GM12872 (cell line): Measurements from ENCODE around the gene BRAP.

Experiments used
- TF ChIP-seq, protein P1 (sequence below): IDR thresholded peaks from 3 replicates; pipeline ENCODE4 v1.5.1; 2011; ENCODE audit warnings: low read depth, mild to moderate bottlenecking, low read length, moderate library complexity; ENCODE audit not compliant: insufficient read depth

Gene BRAP

DNA sequence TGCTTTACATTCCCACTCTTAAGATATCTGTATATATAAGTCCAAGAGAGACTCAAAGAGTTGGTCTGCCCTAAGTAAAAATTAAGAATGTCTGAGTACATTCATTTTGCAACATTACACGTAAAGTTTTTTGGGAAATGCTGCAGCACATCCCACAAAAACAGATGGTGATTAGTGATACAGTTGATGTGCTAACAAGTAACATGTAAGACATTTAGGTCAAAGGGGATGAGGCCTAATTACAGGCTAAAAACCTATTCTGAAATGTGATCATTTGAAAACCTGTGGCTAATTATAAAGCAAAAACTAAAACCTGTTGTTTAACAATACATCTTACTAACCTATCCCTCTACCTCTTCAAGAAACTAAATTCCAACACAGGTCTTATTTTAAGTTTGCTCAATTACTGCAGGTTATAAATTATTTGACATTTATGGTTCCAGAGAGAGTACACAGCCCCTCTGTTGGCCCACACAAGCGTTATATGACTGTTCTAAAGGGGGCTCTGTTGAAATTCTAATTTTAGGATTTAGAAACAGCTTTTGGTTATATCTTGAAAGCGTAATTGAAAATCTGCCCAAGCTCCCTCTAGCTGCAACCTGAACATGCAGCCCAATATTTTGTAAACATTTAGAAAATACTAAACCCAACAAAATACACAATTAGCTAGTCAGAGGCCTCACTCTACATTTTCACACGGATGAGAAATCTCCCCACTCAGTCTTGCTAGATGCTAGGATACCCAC, 42.9 kb downstream of the BRAP start:
- TF ChIP-seq, protein P1, sequence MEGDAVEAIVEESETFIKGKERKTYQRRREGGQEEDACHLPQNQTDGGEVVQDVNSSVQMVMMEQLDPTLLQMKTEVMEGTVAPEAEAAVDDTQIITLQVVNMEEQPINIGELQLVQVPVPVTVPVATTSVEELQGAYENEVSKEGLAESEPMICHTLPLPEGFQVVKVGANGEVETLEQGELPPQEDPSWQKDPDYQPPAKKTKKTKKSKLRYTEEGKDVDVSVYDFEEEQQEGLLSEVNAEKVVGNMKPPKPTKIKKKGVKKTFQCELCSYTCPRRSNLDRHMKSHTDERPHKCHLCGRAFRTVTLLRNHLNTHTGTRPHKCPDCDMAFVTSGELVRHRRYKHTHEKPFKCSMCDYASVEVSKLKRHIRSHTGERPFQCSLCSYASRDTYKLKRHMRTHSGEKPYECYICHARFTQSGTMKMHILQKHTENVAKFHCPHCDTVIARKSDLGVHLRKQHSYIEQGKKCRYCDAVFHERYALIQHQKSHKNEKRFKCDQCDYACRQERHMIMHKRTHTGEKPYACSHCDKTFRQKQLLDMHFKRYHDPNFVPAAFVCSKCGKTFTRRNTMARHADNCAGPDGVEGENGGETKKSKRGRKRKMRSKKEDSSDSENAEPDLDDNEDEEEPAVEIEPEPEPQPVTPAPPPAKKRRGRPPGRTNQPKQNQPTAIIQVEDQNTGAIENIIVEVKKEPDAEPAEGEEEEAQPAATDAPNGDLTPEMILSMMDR, result no peak

DNA sequence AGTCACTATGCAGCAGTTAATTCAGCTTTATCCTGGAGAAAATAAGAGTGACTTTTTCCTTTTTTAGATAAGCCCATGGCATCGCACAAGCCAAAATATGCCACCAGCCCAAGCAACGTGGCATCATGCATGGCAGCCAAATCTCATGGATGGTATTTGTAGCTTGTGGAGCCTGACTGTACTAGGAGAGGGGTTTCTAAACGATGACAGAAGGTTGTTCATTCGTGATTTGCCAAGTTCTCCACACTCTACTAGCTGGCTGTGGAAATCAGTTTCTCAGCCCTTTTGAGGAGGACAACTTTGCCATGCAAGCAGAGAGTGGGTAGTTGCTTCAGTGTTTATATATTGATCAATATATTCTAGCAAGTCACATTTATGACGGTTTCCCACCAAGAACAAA, 45.2 kb downstream of the BRAP start:
- TF ChIP-seq, protein P1, result no peak

DNA sequence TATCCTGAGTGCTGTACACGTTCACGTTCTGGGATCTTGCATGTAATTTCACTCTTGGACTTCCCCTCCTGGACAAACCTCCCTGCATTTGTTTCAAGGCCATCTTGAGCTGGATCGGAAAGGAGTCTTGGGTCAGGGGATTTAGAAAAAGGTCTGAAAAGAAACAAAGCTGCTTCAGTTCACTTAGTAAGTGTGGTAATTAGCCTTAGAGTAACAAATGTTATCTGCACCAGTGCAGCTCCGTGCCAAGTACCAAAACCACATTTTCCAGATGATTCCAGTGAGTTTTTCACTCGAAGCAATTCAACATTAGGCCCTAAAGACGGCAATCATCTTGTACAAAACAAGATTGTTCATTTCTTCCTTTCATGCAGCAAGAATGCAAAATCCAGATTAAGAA, 47.2 kb downstream of the BRAP start:
- TF ChIP-seq, protein P1, result no peak

DNA sequence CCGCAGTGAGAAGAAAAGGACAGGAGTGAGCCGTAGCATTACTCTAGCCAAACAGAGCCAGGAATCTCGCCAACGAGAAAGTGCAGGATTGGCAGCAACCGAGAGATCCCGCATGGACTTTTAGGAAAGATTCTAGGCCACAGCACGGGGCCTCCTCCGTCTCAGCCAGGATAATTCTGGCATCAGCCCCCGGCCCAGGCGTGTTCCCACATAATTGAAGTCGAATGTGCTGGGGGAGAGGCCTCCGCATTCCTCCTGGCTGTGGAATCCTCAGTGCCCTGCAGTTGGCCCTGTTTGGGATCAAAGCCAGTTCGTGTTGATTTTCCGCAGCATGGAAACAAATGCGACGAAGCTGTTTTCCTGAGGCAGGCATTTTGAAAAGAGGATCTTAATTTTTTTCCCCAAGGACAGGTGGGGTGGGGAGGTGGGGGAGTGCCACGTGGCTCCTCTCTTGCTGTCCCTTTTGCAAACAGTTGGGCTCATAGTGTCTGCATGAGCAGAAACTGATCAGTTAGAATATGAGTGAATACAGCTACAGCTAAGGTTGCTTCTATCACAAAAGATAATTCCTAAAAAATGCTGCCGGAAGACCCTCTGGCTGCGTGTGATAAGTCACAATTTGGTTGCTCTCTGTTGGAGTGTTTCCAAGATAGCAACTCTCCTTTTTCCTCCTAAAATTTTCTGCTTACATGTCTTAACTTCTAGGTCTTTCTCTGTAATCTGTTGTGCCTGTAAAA, 49.4 kb downstream of the BRAP start:
- TF ChIP-seq, protein P1, result no peak

DNA sequence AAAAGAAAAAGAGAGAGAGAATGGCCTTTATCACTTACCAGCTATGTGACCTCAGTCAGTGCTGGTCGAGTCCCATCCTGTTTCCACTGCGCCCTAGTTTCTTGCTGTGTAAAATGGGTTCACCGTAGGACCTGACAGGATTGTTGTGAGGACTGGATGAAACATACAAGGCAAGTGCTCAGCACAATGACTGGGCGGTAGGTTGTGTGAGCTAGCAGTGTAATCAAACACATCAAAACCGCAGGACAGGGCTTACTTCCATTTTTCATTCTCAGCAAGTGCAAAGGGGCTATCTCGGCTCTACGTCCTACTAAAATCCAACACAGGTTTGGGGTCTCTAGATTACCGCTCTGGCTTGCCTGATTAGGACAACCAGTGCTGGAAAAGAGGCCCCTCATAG, 50.2 kb downstream of the BRAP start:
- TF ChIP-seq, protein P1, result no peak

DNA sequence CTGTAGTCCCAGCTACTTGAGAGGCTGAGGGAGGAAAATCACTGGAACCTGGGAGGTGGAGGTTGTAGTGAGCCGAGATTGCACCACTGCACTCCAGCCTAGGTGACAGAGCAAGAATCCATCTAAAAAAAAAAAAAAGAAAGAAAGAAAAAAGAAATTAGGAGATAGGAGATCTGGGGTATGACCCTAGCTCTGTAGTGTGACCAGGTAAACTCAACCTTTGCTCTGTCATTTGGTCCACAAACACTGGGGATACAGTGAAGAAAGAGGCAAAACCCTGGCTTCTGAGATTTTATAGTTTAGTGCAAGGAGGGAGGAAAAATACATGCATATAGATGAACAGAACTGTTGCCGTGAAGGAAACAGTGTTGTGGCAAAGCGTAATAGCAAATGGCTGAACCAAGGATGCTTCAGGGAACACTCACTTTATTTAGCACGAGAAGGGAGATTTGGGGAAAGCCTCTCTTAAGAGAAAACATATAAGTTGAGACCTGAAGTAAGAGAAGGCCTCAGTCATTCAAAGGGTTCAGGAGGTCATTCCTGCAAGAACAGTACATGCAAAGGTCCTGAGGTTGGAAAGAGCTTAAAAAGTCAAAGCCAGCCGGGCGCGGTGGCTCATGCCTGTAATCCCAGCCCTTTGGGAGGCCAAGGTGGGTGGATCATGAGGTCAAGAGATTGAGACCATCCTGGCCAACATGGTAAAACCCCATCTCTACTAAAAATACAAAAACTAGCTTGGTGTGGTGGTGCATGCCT, 57.1 kb downstream of the BRAP start:
- TF ChIP-seq, protein P1, result no peak

DNA sequence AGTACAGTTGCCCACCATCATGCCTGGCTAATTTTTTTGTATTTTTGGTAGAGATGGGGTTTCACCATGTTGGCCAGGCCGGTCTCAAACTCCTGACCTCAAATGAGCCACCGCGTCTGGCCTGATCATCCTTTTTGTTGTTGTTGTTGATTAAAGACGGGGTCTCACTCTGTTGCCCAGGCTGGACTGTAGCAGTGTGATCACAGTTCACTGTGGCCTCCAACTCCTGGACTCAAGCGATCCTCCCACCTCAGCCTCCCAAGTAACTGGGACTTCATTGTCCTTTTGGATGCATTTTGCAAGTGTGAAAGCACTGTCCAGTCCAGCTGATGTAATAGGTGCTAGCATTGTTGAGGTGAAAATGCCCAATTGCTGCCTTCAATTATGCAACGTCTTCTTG, 59.5 kb downstream of the BRAP start:
- TF ChIP-seq, protein P1, result no peak
